HG03097 (cell line): ENCODE measurements around the gene B3GAT3.
"Not testable (repeated sequence)": the region's sequence is repeated elsewhere in the genome, so short reads cannot be mapped to it uniquely, and the experiment has no call there.

Source experiments
- ATAC-seq: cut with Tn5 transposase; IDR thresholded peaks from one replicate; pipeline ENCODE4 v1.9.1; 2021; ENCODE audit not compliant: unreplicated experiment, low FRiP score

Gene B3GAT3

GRCh38 chr11:62604460-62605120 lies 17.2 kb downstream of the B3GAT3 start:
- ATAC-seq = no peak

GRCh38 chr11:62603776-62604299 lies 17.9 kb downstream of the B3GAT3 start:
- ATAC-seq = no peak

- ATAC-seq = no peak
Observed at GRCh38 chr11:62603072-62603408, 18.7 kb downstream of the B3GAT3 start.

GRCh38 chr11:62602141-62603071 lies 19.4 kb downstream of the B3GAT3 start:
- ATAC-seq = no peak

- peak; percentile 68 for ATAC-seq
Observed at GRCh38 chr11:62601372-62602140, 20.2 kb downstream of the B3GAT3 start, which contains the start of gene MTA2. Gene MTA2, minus strand, starts transcription at chr11:62601865. Its CDS starts 415 bp downstream, at chr11:62601450.

GRCh38 chr11:62601122-62601371 lies 20.7 kb downstream of the B3GAT3 start:
- peak; percentile 17 for ATAC-seq

GRCh38 chr11:62600367-62601121 lies 21.2 kb downstream of the B3GAT3 start:
- no peak for ATAC-seq

- ATAC-seq = no peak
Observed at GRCh38 chr11:62599901-62600300, 21.9 kb downstream of the B3GAT3 start.

GRCh38 chr11:62599069-62599696 lies 22.6 kb downstream of the B3GAT3 start:
- ATAC-seq = peak; percentile 30

GRCh38 chr11:62595124-62595523 lies 26.7 kb downstream of the B3GAT3 start:
- no peak for ATAC-seq

- ATAC-seq = no peak
Observed at GRCh38 chr11:62593434-62594044, 28.2 kb downstream of the B3GAT3 start.

- no peak for ATAC-seq
Observed at GRCh38 chr11:62592989-62593421, 28.8 kb downstream of the B3GAT3 start.

GRCh38 chr11:62592146-62592815 lies 29.5 kb downstream of the B3GAT3 start:
- no peak for ATAC-seq

- ATAC-seq = peak; percentile 80
Observed at GRCh38 chr11:62591448-62592145, 30.2 kb downstream of the B3GAT3 start, which contains the start of gene TUT1. Gene TUT1, minus strand, starts transcription at chr11:62591523. Its CDS starts 38 bp downstream, at chr11:62591485.

GRCh38 chr11:62588966-62589637 lies 32.7 kb downstream of the B3GAT3 start:
- ATAC-seq = no peak

GRCh38 chr11:62585356-62585755 lies 36.4 kb downstream of the B3GAT3 start:
- ATAC-seq = not testable (repeated sequence)

GRCh38 chr11:62581735-62582134 lies 40.1 kb downstream of the B3GAT3 start:
- not testable (repeated sequence) for ATAC-seq
